ENCODE data around the gene AP1G2. TPM values are rescaled to one million over a fixed set of nuclear protein-coding genes. Genes with fewer than 3 reads are reported as not detected.
"Not testable (repeated sequence)": the region's sequence is repeated elsewhere in the genome, so short reads cannot be mapped to it uniquely, and the experiment has no call there.

The AP1G2 gene
- polyA plus RNA-seq, 1 donor: 18.0 TPM

- peak; percentile 92 for DNase-seq
Measured at GRCh38 chr14:23555882-23556699, 11.5 kb downstream of the AP1G2 start, which contains the start of gene THTPA. TSS of gene THTPA (plus strand) at chr14:23556271. CDS start at chr14:23556758, 487 bp downstream.

DNA sequence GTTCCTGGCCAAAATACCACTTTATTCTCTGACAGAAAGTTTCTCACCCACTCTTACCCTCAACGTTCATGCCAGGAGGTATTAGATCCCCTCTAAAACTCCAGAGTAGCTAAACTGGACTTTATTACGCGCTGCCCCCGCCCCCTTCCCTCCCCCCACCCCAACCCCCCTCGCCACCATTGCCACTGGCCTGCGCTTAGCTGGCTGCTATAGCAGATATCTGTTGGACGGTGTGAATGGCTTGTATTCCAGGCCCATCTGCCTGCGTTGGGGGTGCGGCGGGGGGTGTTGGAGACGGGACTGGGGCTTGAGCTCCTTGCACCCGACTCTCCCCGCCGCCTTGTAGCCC, 12.1 kb downstream of the AP1G2 start:
- no peak for DNase-seq

GRCh38 chr14:23551266-23552028, 16.1 kb downstream of the AP1G2 start, which contains the start of gene ZFHX2:
TSS of gene ZFHX2 (minus strand) at chr14:23551765. CDS start at chr14:23535325, 16,440 bp downstream.
- peak; percentile 63 for DNase-seq

DNA sequence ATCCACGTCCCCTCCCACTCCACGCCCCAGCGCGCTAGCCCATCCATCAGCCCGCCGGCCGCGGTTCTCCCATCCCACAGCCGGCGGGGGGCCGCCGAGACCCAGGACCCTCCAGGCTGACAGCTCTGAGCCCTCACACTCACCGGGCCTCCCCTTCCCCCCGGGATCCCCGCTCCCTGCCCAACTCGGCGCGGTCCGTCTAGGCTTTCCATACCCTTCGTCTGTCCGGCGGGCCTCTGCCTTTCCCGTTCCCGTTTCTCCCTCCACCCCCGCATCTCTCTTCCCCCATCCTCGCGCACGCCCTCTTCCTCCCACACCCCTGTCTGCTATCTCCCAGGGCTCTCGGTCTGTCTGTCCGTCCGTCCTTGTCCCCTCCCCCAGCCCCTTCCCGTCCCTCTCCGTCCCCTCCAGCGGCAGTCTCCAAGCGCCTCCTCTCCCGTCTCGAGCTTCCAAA, 16.8 kb downstream of the AP1G2 start:
- no peak for DNase-seq

- DNase-seq: no peak
Measured at GRCh38 chr14:23550131-23550811, 17.3 kb downstream of the AP1G2 start.

GRCh38 chr14:23548351-23549318, 19.0 kb downstream of the AP1G2 start:
- DNase-seq: no peak

- no peak for DNase-seq
Measured at GRCh38 chr14:23547924-23548323, 19.7 kb downstream of the AP1G2 start.

- no peak for DNase-seq
Measured at GRCh38 chr14:23546450-23547035, 21.0 kb downstream of the AP1G2 start.

DNA sequence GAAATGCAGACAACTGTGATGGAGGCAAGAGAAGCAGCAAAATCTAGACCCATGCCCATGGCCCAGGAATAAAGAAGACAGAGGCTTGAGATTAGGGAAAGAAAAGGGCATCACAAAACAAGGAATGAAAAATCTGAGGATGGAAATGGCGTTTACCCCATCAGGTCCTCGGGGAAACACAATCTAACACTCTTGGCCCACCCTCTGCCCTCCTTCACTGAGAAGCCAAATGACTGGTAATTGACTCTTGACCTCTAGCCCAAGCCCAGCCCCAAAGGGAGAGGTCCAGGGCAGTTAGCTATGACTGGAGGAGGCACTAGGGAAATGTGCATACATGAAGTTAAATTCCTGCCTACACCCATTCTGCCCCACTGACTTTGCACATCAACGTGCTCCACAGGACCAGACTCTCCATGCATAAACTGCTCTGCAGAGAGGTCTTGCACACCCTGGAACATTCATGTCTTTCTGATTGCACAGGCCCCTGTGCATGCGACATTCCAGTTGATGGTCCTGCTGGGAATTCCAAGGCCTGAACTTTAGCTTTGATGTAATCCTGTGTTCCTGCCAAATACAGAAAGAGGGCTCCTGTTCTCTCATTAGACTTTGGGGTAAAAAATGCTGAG, 21.7 kb downstream of the AP1G2 start:
- no peak for DNase-seq

DNA sequence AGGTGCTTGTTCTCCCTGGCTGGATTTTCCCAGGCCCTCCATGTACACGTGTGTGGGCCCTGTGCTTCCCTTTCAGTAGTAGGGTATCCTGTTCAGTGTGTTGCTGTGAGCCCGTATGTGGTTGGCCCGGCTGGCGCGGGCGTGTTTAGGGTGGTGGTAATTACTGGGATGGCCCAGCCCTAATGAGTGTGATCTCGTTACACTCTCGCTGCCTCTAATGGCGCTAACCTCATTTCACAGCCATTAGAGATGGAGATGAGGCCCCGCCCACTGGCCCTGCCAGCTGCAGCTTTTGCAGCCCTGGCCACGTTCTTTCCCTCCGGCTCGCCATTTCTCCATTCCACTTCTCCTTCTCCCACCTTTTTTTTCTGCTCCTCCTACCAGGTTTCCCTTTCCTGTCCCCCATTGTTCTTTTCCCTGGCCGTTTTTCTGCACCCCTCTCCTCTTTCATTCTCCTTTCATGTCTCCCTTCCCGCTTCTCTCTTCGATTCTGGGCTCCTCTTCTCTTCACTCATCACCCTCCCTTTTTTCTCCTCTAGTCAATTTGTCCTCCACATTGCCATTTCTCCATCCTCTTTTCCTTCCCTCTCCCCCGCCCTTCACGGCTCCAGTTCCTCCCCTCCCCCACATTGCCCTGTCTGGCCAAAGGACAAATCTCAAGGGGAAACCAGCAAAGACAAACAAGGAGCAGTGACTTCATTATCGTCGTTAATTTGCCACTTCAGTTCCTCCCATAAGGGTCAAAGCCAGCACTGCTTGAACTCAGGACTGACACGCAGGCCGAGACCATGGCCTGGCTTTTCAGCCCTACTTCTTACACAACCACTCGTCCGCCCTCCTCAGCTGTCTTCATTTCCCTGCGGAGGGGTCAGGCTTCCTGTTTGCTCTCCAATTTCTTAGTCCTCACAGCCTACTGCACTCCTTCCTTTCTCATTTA, 22.8 kb downstream of the AP1G2 start:
- DNase-seq: no peak

DNA sequence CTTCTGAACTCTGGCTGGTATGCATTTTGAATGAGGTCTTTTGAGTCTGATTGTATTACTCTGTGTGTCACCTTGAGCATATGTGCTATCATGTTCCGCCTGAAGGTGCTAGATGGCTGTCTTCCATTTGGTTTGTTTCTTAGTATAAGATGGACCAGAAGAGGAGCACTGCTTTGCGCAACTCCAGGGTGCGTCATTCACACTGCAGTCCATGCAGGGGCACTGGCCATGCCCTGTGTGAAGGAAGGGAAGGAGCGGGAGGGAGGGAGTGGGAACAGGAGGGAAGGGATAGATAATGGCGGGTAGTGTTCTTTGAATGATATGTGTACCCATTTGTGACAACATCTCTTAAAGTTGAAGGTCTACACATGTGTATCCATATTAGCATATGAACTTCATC, 24.2 kb downstream of the AP1G2 start:
- DNase-seq: no peak

DNA sequence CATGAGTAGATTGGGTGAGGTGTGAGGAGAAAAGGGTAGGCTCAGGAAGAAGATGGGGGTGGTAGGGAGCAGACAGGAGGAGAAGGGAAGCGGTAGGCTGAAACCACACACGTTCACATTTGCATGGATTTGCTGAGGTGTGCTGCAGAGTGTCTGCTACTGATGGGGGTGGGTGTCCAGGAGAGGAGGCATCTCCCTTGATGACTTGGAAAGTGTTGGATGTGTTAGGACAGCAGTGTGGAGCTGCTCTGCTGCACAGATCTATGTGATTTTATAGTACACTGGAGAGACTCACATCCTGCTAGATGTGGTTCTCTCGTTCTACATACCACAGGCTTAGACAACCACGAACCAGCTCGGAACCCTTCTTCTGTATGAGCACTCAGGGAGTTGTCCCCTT, 25.3 kb downstream of the AP1G2 start:
- DNase-seq: no peak

- DNase-seq: no peak
Measured at GRCh38 chr14:23540141-23540469, 27.5 kb downstream of the AP1G2 start.

DNA sequence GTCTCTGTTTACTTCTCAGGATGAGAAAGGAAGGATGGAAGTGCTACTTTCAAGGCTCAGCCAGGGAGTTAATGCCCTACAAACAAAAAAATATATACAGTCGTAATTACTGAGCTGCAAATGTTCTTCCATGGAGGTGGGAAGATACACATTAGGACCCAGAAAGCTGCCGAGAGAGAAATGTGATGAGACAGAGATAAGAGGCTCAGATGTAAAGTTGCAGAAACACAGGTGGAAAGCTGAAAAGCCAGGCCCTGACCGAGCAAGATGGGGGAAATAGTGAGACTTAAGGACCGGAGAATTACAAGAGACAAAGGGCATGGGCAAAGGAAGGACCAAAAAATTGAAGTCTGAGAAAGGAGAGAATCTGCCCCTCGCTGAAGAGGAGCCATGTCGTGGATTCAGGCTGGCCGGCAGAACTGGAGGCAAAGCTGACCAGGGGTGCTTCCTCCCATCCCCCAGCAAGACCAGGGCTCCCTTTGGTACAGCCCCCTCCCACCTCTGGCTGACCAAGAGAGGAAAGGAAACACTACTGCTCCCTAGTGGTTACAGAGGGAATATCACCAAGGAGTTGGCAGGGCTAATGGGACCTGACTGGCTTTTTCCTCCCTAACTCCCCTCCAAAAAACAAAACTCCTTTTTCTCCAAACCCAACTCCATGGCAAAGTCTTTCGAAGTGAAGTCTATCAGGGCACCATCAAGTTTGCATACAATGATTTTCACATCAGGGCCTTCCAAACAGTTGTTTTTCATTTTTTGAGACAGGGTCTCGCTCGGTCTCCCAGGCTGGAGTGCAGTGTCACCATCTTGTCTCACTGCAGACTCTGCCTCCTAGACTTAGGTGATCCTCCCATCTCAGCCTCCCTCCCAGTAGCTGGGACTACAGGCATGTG, 28.1 kb downstream of the AP1G2 start:
- DNase-seq: no peak

DNA sequence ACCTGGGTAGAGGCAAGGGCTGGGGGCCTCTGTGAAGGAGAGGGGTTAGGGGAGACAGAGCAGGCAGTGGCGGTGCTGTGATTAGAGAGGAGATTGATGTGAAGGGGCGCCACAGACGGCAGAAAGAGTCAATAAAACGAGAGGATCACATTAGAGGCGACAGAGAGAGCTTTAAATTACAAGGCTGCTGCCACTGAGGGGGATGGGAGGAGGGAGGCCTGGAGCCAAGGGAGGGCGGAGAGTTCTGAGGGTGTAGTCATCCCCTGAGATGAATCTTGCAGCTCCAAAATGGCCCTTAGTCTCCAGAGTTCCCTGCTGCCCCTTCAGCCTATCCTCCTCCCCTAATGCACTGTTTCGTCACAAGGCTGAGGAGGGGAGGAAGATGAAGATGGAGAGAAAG, 28.8 kb downstream of the AP1G2 start:
- DNase-seq: no peak

GRCh38 chr14:23538050-23538718, 29.4 kb downstream of the AP1G2 start:
- no peak for DNase-seq

DNA sequence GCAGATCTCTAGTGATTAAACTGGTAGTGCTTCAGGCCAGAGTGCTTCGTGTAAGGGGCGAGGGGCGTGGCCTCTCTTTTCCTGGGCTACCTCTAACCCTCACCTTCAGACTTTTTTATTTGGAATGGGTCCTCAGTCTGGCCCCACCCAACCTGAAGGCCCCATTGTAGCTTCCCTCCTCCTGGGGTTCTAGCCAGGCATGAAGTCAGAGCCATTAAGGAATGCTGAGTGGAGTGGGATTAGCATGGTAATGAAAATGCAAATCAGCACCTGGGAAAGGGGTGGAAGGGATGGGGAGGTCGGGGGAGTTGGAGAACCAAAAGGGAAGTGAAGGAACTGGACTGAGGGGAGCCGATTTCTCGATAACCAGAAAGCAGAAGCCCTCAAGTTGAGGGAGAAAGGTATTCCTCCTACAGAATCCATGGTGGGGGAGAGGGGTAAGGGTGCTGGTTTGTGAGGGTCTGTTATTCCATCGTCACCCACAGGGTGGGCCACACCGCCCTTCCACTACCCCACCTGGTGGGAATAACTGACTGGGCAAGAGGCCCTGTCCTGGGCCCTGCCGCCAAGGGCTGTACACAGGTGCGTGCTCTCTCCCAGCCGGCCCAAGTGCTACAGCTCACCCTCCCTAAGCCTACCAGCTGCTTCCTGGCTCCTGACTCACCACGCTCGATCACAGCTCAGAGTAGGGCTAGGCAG, 30.1 kb downstream of the AP1G2 start:
- no peak for DNase-seq

- DNase-seq: not testable (repeated sequence)
Measured at GRCh38 chr14:23536906-23537305, 30.7 kb downstream of the AP1G2 start.

Data from hindlimb muscle (tissue), 1 donor.